Measurements from ENCODE around the gene ACTBL2. TPM values are rescaled to one million over a fixed set of nuclear protein-coding genes. Genes with fewer than 3 reads are reported as not detected.

ACTBL2 gene
- total RNA-seq, 4 donors from 2014 or later: not detected

GRCh38 chr5:57452885-57453284, 29.7 kb downstream of the ACTBL2 start:
- H3K9me3 ChIP-seq: no peaks in the 10 kb centered on the region
- peaks cover 0 to 62% (median 10%) of the 10 kb centered on the region in 4 donors for H3K4me1 ChIP-seq
- peak overlapping the region in 3 of 4 donors; percentile 41 to 66 (median 50) for H3K27ac ChIP-seq
- H3K27me3 ChIP-seq: no peaks in the 10 kb centered on the region
- H3K36me3 ChIP-seq: no peaks in the 10 kb centered on the region
- H3K4me3 ChIP-seq: no peak overlapping the region
- TF ChIP-seq EP300 (IDR thresholded peaks at IDR 0.05) (peak in 1 of 2 donors; percentile 34), CTCF (IDR thresholded peaks at IDR 0.05) (no peak)
- no peak for DNase-seq (ENCODE audit: low spot score in 2 of 2)

- Histone ChIP-seq H3K4me3 (no peak overlapping the region), H3K4me1 (peaks cover 0 to 54% (median 7%) of the 10 kb centered on the region in 4 donors), H3K36me3 (no peaks in the 10 kb centered on the region), H3K27me3 (no peaks in the 10 kb centered on the region), H3K9me3 (no peaks in the 10 kb centered on the region), H3K27ac (peak overlapping the region in 2 of 4 donors; percentile 41 to 66)
- WGBS, 2 donors: 43 to 59% methylated on average over 4 of the region's 4 CpGs
- no peak for TF ChIP-seq POLR2A (IDR thresholded peaks at IDR 0.05)
- DNase-seq (ENCODE audit: low spot score in 2 of 2): no peak
Measured at GRCh38 chr5:57450991-57451876, 31.4 kb downstream of the ACTBL2 start.

- no peaks in the 10 kb centered on the region for H3K9me3 ChIP-seq
- TF ChIP-seq EP300 (IDR thresholded peaks at IDR 0.05) (no peak), CTCF (IDR thresholded peaks at IDR 0.05) (no peak), POLR2A (IDR thresholded peaks at IDR 0.05) (no peak)
- DNase-seq (ENCODE audit: low spot score in 2 of 2): no peak
- H3K36me3 ChIP-seq: no peaks in the 10 kb centered on the region
- WGBS, 2 donors: 30 to 63% methylated on average over 1 of the region's 1 CpG
- peak overlapping the region in 2 of 4 donors; percentile 40 to 58 for H3K27ac ChIP-seq
- peaks cover 0 to 42% (median 5%) of the 10 kb centered on the region in 4 donors for H3K4me1 ChIP-seq
- no peak overlapping the region for H3K4me3 ChIP-seq
- H3K27me3 ChIP-seq: no peaks in the 10 kb centered on the region
Measured at GRCh38 chr5:57448751-57449150, 33.9 kb downstream of the ACTBL2 start.

DNA sequence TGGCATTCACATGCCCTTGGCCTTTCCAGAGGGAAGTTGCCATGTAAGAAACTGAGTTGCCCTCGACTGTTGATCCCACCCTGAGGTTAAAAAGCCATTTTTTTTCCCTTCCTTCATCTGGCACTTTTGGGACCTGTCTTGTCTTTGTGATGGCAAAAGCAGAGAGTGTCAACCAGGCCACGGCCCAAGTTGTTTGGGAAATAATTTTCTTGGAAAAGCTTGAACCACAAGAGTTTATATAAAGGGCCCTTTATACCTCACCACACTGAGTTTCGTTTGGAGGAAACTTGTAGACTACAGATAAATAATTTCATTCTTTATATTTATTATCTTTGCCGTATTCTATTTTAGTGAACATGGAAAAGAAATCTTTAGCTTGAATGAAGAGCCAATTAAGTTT, 34.3 kb downstream of the ACTBL2 start:
- no peak for DNase-seq (ENCODE audit: low spot score in 2 of 2)
- H3K36me3 ChIP-seq: no peaks in the 10 kb centered on the region
- no peaks in the 10 kb centered on the region for H3K9me3 ChIP-seq
- peak overlapping the region in 2 of 4 donors; percentile 40 to 58 for H3K27ac ChIP-seq
- 28 to 39% methylated on average over 4 of the region's 4 CpGs for WGBS, 2 donors
- no peaks in the 10 kb centered on the region for H3K27me3 ChIP-seq
- peaks cover 0 to 37% (median 5%) of the 10 kb centered on the region in 4 donors for H3K4me1 ChIP-seq
- TF ChIP-seq CTCF (IDR thresholded peaks at IDR 0.05) (no peak), EP300 (IDR thresholded peaks at IDR 0.05) (no peak), POLR2A (IDR thresholded peaks at IDR 0.05) (no peak)
- no peak overlapping the region for H3K4me3 ChIP-seq

- no peaks in the 10 kb centered on the region for H3K27me3 ChIP-seq
Measured at GRCh38 chr5:57447658-57448057, 35.0 kb downstream of the ACTBL2 start.

More at GRCh38 chr5:57447658-57448057, 35.0 kb downstream of the ACTBL2 start:
- Histone ChIP-seq H3K9me3 (no peaks in the 10 kb centered on the region), H3K36me3 (no peaks in the 10 kb centered on the region), H3K27ac (no peak overlapping the region), H3K4me3 (no peak overlapping the region), H3K4me1 (peaks cover 0 to 31% (median 5%) of the 10 kb centered on the region in 4 donors)
- TF ChIP-seq POLR2A (IDR thresholded peaks at IDR 0.05): no peak
- no peak for TF ChIP-seq EP300 (IDR thresholded peaks at IDR 0.05)
- TF ChIP-seq CTCF (IDR thresholded peaks at IDR 0.05): no peak
- DNase-seq (ENCODE audit: low spot score in 2 of 2): no peak

Data from tibial nerve (tissue), 4 donors.